GM12892 (cell line): Measurements from ENCODE around the gene HPCA.

Source experiments
- POLR2A ChIP-seq: IDR thresholded peaks from 2 replicates; pipeline ENCODE4 v1.6.1; 2011; ENCODE audit warnings: low read depth, low read length, control low read depth
- POLR2AphosphoS5 ChIP-seq: IDR thresholded peaks from 2 replicates; pipeline ENCODE4 v1.6.1; 2011; ENCODE audit warnings: low read depth, low read length, control low read depth

- TF ChIP-seq POLR2A (no peak), POLR2AphosphoS5 (no peak)
These were observed 2.3 kb upstream of the HPCA start for GRCh38 chr1:32884032-32884372.
